GM23248 (cell line): Measurements from ENCODE around the gene NCAM1. TPM values are rescaled to one million over a fixed set of nuclear protein-coding genes. Genes with fewer than 3 reads are reported as not detected.

ENCODE experiments used
- DNase-seq: peaks from one replicate; pipeline ENCODE4 v3.0.0-alpha.2; 2015
- H2AFZ ChIP-seq: fragments of 200-600 bp; sonication (generic); 2 replicates; pipeline ENCODE4 v1.6.1; 2016; ENCODE audit warnings: antibody characterized with exemption
- H3F3A ChIP-seq: fragments of 200-600 bp; sonication (generic); 2 replicates; pipeline ENCODE4 v1.6.1; 2016; ENCODE audit warnings: mild to moderate bottlenecking, antibody characterized with exemption, mixed run types; ENCODE audit not compliant: insufficient read depth
- H3K27ac ChIP-seq: fragments of 200-600 bp; sonication (generic); 2 replicates; pipeline ENCODE4 v1.5.1; 2016; ENCODE audit warnings: mild to moderate bottlenecking
- H3K27me3 ChIP-seq: fragments of 200-600 bp; sonication (generic); replicated peaks from 2 replicates; pipeline ENCODE4 v1.6.1; 2016; ENCODE audit warnings: mild to moderate bottlenecking; ENCODE audit not compliant: insufficient read depth
- H3K36me3 ChIP-seq: fragments of 200-600 bp; sonication (generic); 2 replicates; pipeline ENCODE4 v1.6.1; 2016; ENCODE audit warnings: low read depth, mild to moderate bottlenecking
- H3K4me1 ChIP-seq: fragments of 200-600 bp; sonication (generic); 2 replicates; pipeline ENCODE4 v1.6.1; 2016; ENCODE audit warnings: mild to moderate bottlenecking; ENCODE audit not compliant: insufficient read depth
- H3K4me2 ChIP-seq: fragments of 200-600 bp; sonication (generic); one replicate; pipeline ENCODE4 v1.6.1; 2016; ENCODE audit warnings: mild to moderate bottlenecking; ENCODE audit not compliant: unreplicated experiment
- H3K4me3 ChIP-seq: fragments of 200-600 bp; sonication (generic); 2 replicates; pipeline ENCODE4 v1.5.1; 2016; ENCODE audit warnings: mild to moderate bottlenecking
- H3K79me2 ChIP-seq: fragments of 200-600 bp; sonication (generic); 2 replicates; pipeline ENCODE4 v1.6.1; 2016; ENCODE audit warnings: mild to moderate bottlenecking; ENCODE audit not compliant: insufficient read depth
- H3K9ac ChIP-seq: fragments of 200-600 bp; sonication (generic); 2 replicates; pipeline ENCODE4 v1.6.1; 2016; ENCODE audit warnings: mild to moderate bottlenecking
- H3K9me2 ChIP-seq: fragments of 200-600 bp; sonication (generic); 2 replicates; pipeline ENCODE4 v1.6.1; 2016; ENCODE audit warnings: mixed run types, mild to moderate bottlenecking, moderate library complexity; ENCODE audit not compliant: insufficient read depth
- H3K9me3 ChIP-seq: fragments of 200-600 bp; sonication (generic); one replicate; pipeline ENCODE4 v1.6.1; 2017; ENCODE audit warnings: low read depth
- H4K20me1 ChIP-seq: fragments of 200-600 bp; sonication (generic); 2 replicates; pipeline ENCODE4 v1.6.0; 2016; ENCODE audit not compliant: insufficient read depth
- EZH2 ChIP-seq: fragments of 200-600 bp; sonication (generic); IDR thresholded peaks from 2 replicates; pipeline ENCODE4 v1.6.1; 2018; ENCODE audit warnings: antibody characterized with exemption, mild to moderate bottlenecking; ENCODE audit not compliant: insufficient read depth, poor library complexity, severe bottlenecking
- EZH2phosphoT487 ChIP-seq: fragments of 200-600 bp; sonication (generic); IDR thresholded peaks from 2 replicates; pipeline ENCODE4 v1.6.1; 2018; ENCODE audit warnings: antibody characterized with exemption, moderate library complexity, mild to moderate bottlenecking, low read depth; ENCODE audit not compliant: insufficient read depth
- WGBS, 2 experiments: methylation state at CpG; one replicate each; pipeline ENCODE4 v1.1.6; 2015 to 2017; ENCODE audit warnings: low lambda C conversion rate in 2 of 2, low coverage in 1 of 2; ENCODE audit errors: missing lambda C conversion rate in 2 of 2; 5-methylcytosine and 5-hydroxymethylcytosine counted together
- in situ Hi-C: fragments of 300-500 bp; cut with MboI; formaldehyde crosslinking; loops from 2 replicates; pipeline ENCODE4 v1.15.0; 2020
- polyA plus RNA-seq: library from polyadenylated mRNA; unstranded; fragments of >200 nt; fragmentation: Nextera tagmentation; extraction: Ambion mirVana; gene quantifications from 2 replicates; pipeline ENCODE4 v1.2.1, GENCODE V29; 2016
- total RNA-seq: library from RNA; depleted of rRNA; stranded (reverse); fragments of >200 nt; shearing (Covaris generic); gene quantifications from 2 replicates; pipeline ENCODE4 v1.2.3, GENCODE V29; 2014

NCAM1 gene
- total and polyA plus RNA-seq, 2 experiments from 2014 or later: 1.5 to 1.8 TPM

GRCh38 chr11:113272927-113273615 lies 311.9 kb downstream of the NCAM1 start:
- Histone ChIP-seq H4K20me1 (no peaks in the 10 kb centered on the region), H3K36me3 (no peaks in the 10 kb centered on the region), H3K4me3 (no peak overlapping the region), H2AFZ (no peak overlapping the region), H3K9me3 (no peaks in the 10 kb centered on the region), H3K4me1 (no peaks in the 10 kb centered on the region), H3K4me2 (no peak overlapping the region), H3F3A (no peaks in the 10 kb centered on the region), H3K27ac (no peak overlapping the region), H3K9ac (no peak overlapping the region), H3K27me3 (no peaks in the 10 kb centered on the region; the same call in 1 of the 2 replicates), H3K9me2 (no peaks in the 10 kb centered on the region), H3K79me2 (no peaks in the 10 kb centered on the region)
- DNase-seq: no peak
- TF ChIP-seq EZH2phosphoT487 (no peak), EZH2 (no peak)
- in situ Hi-C loops: no loop called here
- WGBS, 2 experiments: 87 to 93% methylated on average over 18 to 34 of the region's 34 CpGs

- H3K9ac ChIP-seq: no peak overlapping the region
- no peaks in the 10 kb centered on the region for H3F3A ChIP-seq
- no peaks in the 10 kb centered on the region; the same call in 1 of the 2 replicates for H3K27me3 ChIP-seq
- WGBS, 2 experiments: 92 to 94% methylated on average over 10 of the region's 10 CpGs
- H3K4me3 ChIP-seq: no peak overlapping the region
- H3K9me2 ChIP-seq: no peaks in the 10 kb centered on the region
- no peaks in the 10 kb centered on the region for H4K20me1 ChIP-seq
- H2AFZ ChIP-seq: no peak overlapping the region
- no peaks in the 10 kb centered on the region for H3K9me3 ChIP-seq
- H3K4me2 ChIP-seq: no peak overlapping the region
- no peaks in the 10 kb centered on the region for H3K4me1 ChIP-seq
- DNase-seq: no peak
- TF ChIP-seq EZH2phosphoT487 (no peak), EZH2 (no peak)
- H3K27ac ChIP-seq: no peak overlapping the region
- no peaks in the 10 kb centered on the region for H3K36me3 ChIP-seq
- H3K79me2 ChIP-seq: no peaks in the 10 kb centered on the region
- in situ Hi-C loops: no loop called here
Observed at GRCh38 chr11:113273720-113274119, 312.5 kb downstream of the NCAM1 start.

DNA sequence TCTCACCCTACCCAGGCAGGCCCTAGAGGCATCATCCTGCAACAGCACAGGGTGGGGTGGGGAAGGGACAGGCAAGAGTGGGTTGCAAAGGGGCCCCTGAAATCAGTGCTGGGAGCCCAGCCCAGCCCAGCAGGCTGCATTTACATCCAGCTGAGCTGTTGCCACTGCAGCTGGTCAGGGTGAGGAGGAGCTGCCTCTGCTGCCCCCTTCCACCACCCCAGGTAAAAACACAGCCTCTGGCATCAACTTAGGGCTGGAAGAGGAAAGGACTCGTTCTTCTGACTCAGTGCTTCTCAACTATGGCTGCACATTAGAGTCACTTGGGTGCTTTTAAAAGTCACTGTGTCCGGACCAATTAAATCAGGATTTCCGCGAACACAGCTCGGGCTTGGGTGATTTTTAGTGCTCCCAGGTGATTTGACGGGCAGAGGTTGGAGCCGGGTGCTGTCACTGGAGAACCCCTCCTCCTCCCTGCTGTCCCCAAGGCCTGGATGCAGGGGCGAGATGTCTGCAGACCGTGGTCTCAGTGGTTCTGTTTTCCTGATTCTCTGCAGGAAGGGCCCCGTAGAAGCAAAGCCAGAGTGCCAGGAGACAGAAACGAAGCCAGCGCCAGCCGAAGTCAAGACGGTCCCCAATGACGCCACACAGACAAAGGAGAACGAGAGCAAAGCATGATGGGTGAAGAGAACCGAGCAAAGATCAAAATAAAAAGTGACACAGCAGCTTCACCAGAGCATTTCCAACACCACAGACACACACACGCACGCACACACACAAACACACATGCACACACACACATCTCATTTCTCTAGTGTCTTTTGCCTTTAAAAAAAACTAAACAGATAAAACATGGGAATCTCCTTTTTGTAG lies 313.7 kb downstream of the NCAM1 start:
- H2AFZ ChIP-seq: no peak overlapping the region
- TF ChIP-seq EZH2 (no peak), EZH2phosphoT487 (no peak)
- H3K27me3 ChIP-seq: no peaks in the 10 kb centered on the region; the same call in 1 of the 2 replicates
- H3K36me3 ChIP-seq: no peaks in the 10 kb centered on the region
- 81 to 87% methylated on average over 19 of the region's 19 CpGs for WGBS, 2 experiments
- no peaks in the 10 kb centered on the region for H3K79me2 ChIP-seq
- no peaks in the 10 kb centered on the region for H3K9me2 ChIP-seq
- no peaks in the 10 kb centered on the region for H3K4me1 ChIP-seq
- H3K9ac ChIP-seq: no peak overlapping the region
- H3K27ac ChIP-seq: no peak overlapping the region
- H4K20me1 ChIP-seq: no peaks in the 10 kb centered on the region
- no peaks in the 10 kb centered on the region for H3F3A ChIP-seq
- H3K4me2 ChIP-seq: no peak overlapping the region
- in situ Hi-C loops: no loop called here
- H3K4me3 ChIP-seq: no peak overlapping the region
- peak; percentile 33 for DNase-seq
- no peaks in the 10 kb centered on the region for H3K9me3 ChIP-seq

DNA sequence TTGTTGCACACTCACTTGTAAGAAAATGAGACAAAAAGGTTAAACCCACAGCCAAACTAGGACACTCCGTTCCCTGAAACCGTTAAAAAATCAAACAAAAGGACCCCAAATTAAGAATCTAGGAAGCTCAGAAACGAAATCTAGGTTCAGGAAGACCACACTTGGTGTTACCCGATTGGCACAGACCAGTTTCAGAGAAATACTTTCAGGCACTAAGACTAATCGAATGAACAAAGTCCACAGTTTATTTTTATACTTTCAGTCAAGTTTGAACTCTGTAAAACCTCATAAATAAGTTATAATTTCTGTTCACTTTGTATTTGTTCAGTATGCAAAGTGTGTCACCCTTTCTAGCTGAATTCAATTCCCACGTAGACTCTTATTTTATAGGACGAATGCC lies 314.4 kb downstream of the NCAM1 start:
- Histone ChIP-seq H3K4me1 (no peaks in the 10 kb centered on the region), H3F3A (no peaks in the 10 kb centered on the region), H3K27ac (no peak overlapping the region), H3K27me3 (no peaks in the 10 kb centered on the region; the same call in 1 of the 2 replicates), H3K79me2 (no peaks in the 10 kb centered on the region), H3K4me2 (no peak overlapping the region), H3K9ac (no peak overlapping the region), H3K4me3 (no peak overlapping the region), H4K20me1 (no peaks in the 10 kb centered on the region), H3K9me2 (no peaks in the 10 kb centered on the region), H3K9me3 (no peaks in the 10 kb centered on the region), H2AFZ (no peak overlapping the region), H3K36me3 (no peaks in the 10 kb centered on the region)
- in situ Hi-C loops: no loop called here
- TF ChIP-seq EZH2phosphoT487: no peak
- no peak for TF ChIP-seq EZH2
- 66% methylated on average over 7 of the region's 7 CpGs for WGBS, 2 experiments
- DNase-seq: no peak
